Astrocyte (in vitro differentiated cells and primary cell): ENCODE data around the gene NPIPA5. TPM values are rescaled to one million over a fixed set of nuclear protein-coding genes. Genes with fewer than 3 reads are reported as not detected.
"Not testable (repeated sequence)": the region's sequence is repeated elsewhere in the genome, so short reads cannot be mapped to it uniquely, and the experiment has no call there.

ENCODE experiments used
- DNase-seq: peaks from one replicate; pipeline ENCODE4 v3.0.0-alpha.2; 2010; ENCODE audit warnings: low read depth
- FAIRE-seq: peaks from 2 replicates; lab custom pipeline; 2011; peaks lifted over from hg19 to GRCh38; lab: Jason Lieb, UNC
- H2AFZ ChIP-seq: 2 replicates; pipeline ENCODE4 v1.6.0; 2012; ENCODE audit warnings: low read depth, low read length, inconsistent platforms
- H3K27ac ChIP-seq: 2 replicates; pipeline ENCODE4 v1.5.1; 2011; ENCODE audit warnings: low read depth, low read length, inconsistent platforms
- H3K27me3 ChIP-seq: 2 replicates; pipeline ENCODE4 v1.6.0; 2011; ENCODE audit warnings: low read length, inconsistent platforms; ENCODE audit not compliant: insufficient read depth
- H3K36me3 ChIP-seq: 2 replicates; pipeline ENCODE4 v1.5.1; 2011; ENCODE audit warnings: low read length, inconsistent platforms; ENCODE audit not compliant: insufficient read depth
- H3K4me1 ChIP-seq: 2 replicates; pipeline ENCODE4 v1.5.1; 2011; ENCODE audit warnings: low read length, inconsistent platforms; ENCODE audit not compliant: insufficient read depth
- H3K4me2 ChIP-seq: 2 replicates; pipeline ENCODE4 v1.6.0; 2012; ENCODE audit warnings: low read length, inconsistent platforms
- H3K4me3 ChIP-seq: 2 replicates; pipeline ENCODE4 v1.5.1; 2011; ENCODE audit warnings: low read depth, mild to moderate bottlenecking, low read length, inconsistent platforms; ENCODE audit not compliant: insufficient read depth
- H3K79me2 ChIP-seq: 2 replicates; pipeline ENCODE4 v1.6.0; 2012; ENCODE audit warnings: mild to moderate bottlenecking, low read length, inconsistent platforms; ENCODE audit not compliant: insufficient read depth
- H3K9ac ChIP-seq: 2 replicates; pipeline ENCODE4 v1.6.0; 2012; ENCODE audit warnings: mild to moderate bottlenecking, low read length, inconsistent platforms
- H3K9me3 ChIP-seq: 2 replicates; pipeline ENCODE4 v1.5.1; 2012; ENCODE audit warnings: low read depth, mild to moderate bottlenecking, low read length, inconsistent platforms; ENCODE audit not compliant: insufficient read depth
- H4K20me1 ChIP-seq: 2 replicates; pipeline ENCODE4 v1.6.0; 2012; ENCODE audit warnings: low read length, inconsistent platforms; ENCODE audit not compliant: insufficient read depth
- H3K27ac Mint-ChIP-seq: one replicate; pipeline ENCODE4 v1.8.0; 2021; ENCODE audit warnings: mild to moderate bottlenecking, mixed read lengths; ENCODE audit not compliant: unreplicated experiment
- H3K27me3 Mint-ChIP-seq: one replicate; pipeline ENCODE4 v1.8.0; 2021; ENCODE audit warnings: low read depth, mixed read lengths; ENCODE audit not compliant: unreplicated experiment
- H3K36me3 Mint-ChIP-seq: one replicate; pipeline ENCODE4 v1.8.0; 2021; ENCODE audit warnings: low read depth, mixed read lengths; ENCODE audit not compliant: unreplicated experiment
- H3K4me1 Mint-ChIP-seq: one replicate; pipeline ENCODE4 v1.8.0; 2021; ENCODE audit warnings: low read depth, mixed read lengths; ENCODE audit not compliant: unreplicated experiment
- H3K4me3 Mint-ChIP-seq: one replicate; pipeline ENCODE4 v1.8.0; 2021; ENCODE audit warnings: mild to moderate bottlenecking, moderate library complexity, mixed read lengths; ENCODE audit not compliant: unreplicated experiment
- H3K9me3 Mint-ChIP-seq: one replicate; pipeline ENCODE4 v1.8.0; 2021; ENCODE audit warnings: mild to moderate bottlenecking, mixed read lengths; ENCODE audit not compliant: unreplicated experiment
- CTCF ChIP-seq: IDR thresholded peaks from 2 replicates; pipeline ENCODE4 v1.5.1; 2011; ENCODE audit warnings: low read depth, mild to moderate bottlenecking, inconsistent platforms, low read length, moderate library complexity; ENCODE audit not compliant: insufficient read depth
- EZH2 ChIP-seq: IDR thresholded peaks from 2 replicates; pipeline ENCODE4 v1.6.1; 2012; ENCODE audit warnings: mild to moderate bottlenecking, low read length, inconsistent platforms; ENCODE audit not compliant: insufficient read depth
- total RNA-seq: library from RNA; stranded (reverse); gene quantifications from 2 replicates; pipeline ENCODE4 v1.2.1, GENCODE V29; 2021

NPIPA5 gene
- total RNA-seq, 1 donor from 2014 or later = 0.82 TPM

- H3K4me1 Mint-ChIP-seq = peaks cover 6% of the 10 kb centered on the region
- no peaks in the 10 kb centered on the region for H3K79me2 ChIP-seq
- no peak overlapping the region for H3K4me2 ChIP-seq
- H3K27me3 Mint-ChIP-seq = peaks cover 2% of the 10 kb centered on the region
- no peak overlapping the region for H3K27ac Mint-ChIP-seq
- H3K36me3 Mint-ChIP-seq = no peaks in the 10 kb centered on the region
- H3K9ac ChIP-seq = no peak overlapping the region
- FAIRE-seq = no peak
- H3K4me3 ChIP-seq = no peak overlapping the region
- no peaks in the 10 kb centered on the region for H3K4me1 ChIP-seq
- H2AFZ ChIP-seq = no peak overlapping the region
- H3K9me3 Mint-ChIP-seq = no peaks in the 10 kb centered on the region
- no peaks in the 10 kb centered on the region for H4K20me1 ChIP-seq
- H3K27me3 ChIP-seq = no peaks in the 10 kb centered on the region
- H3K36me3 ChIP-seq = no peaks in the 10 kb centered on the region
- no peak for DNase-seq
- H3K4me3 Mint-ChIP-seq = no peak overlapping the region
- no peaks in the 10 kb centered on the region for H3K9me3 ChIP-seq
- TF ChIP-seq EZH2 (no peak), CTCF (no peak)
- no peak overlapping the region for H3K27ac ChIP-seq
Observed at GRCh38 chr16:15418206-15418605, 40.1 kb upstream of the NPIPA5 start.

GRCh38 chr16:15417197-15417596, 39.1 kb upstream of the NPIPA5 start:
- Histone ChIP-seq H3K4me2 (no peak overlapping the region), H3K27me3 (no peaks in the 10 kb centered on the region), H3K36me3 (no peaks in the 10 kb centered on the region), H3K4me1 (no peaks in the 10 kb centered on the region), H2AFZ (no peak overlapping the region), H4K20me1 (no peaks in the 10 kb centered on the region), H3K79me2 (no peaks in the 10 kb centered on the region), H3K27ac (no peak overlapping the region), H3K9ac (no peak overlapping the region), H3K9me3 (no peaks in the 10 kb centered on the region), H3K4me3 (no peak overlapping the region)
- H3K4me1 Mint-ChIP-seq = peaks cover 6% of the 10 kb centered on the region
- TF ChIP-seq EZH2 = no peak
- no peak for TF ChIP-seq CTCF
- no peak overlapping the region for H3K27ac Mint-ChIP-seq
- no peaks in the 10 kb centered on the region for H3K36me3 Mint-ChIP-seq
- no peak for FAIRE-seq
- H3K27me3 Mint-ChIP-seq = peaks cover 2% of the 10 kb centered on the region
- no peaks in the 10 kb centered on the region for H3K9me3 Mint-ChIP-seq
- no peak for DNase-seq
- H3K4me3 Mint-ChIP-seq = no peak overlapping the region

GRCh38 chr16:15415511-15415985, 37.5 kb upstream of the NPIPA5 start:
- Histone ChIP-seq H3K27ac (no peak overlapping the region), H4K20me1 (no peaks in the 10 kb centered on the region), H3K9me3 (no peaks in the 10 kb centered on the region), H3K4me1 (no peaks in the 10 kb centered on the region), H2AFZ (no peak overlapping the region), H3K4me3 (no peak overlapping the region), H3K4me2 (peak overlapping the region; percentile 57), H3K9ac (no peak overlapping the region), H3K27me3 (no peaks in the 10 kb centered on the region), H3K36me3 (no peaks in the 10 kb centered on the region), H3K79me2 (no peaks in the 10 kb centered on the region)
- H3K9me3 Mint-ChIP-seq = no peaks in the 10 kb centered on the region
- no peak overlapping the region for H3K27ac Mint-ChIP-seq
- H3K4me1 Mint-ChIP-seq = peaks cover 6% of the 10 kb centered on the region
- no peak overlapping the region for H3K4me3 Mint-ChIP-seq
- peaks cover 2% of the 10 kb centered on the region for H3K27me3 Mint-ChIP-seq
- no peak for TF ChIP-seq EZH2
- TF ChIP-seq CTCF = no peak
- DNase-seq (peak; percentile 61), FAIRE-seq (no peak)
- H3K36me3 Mint-ChIP-seq = no peaks in the 10 kb centered on the region

- H3K9me3 Mint-ChIP-seq, H3K27me3 ChIP-seq, H3K4me3 Mint-ChIP-seq, H3K27ac Mint-ChIP-seq, H3K27me3 Mint-ChIP-seq, H3K9me3 ChIP-seq, DNase-seq, H3K9ac ChIP-seq, H3K79me2 ChIP-seq, H3K4me1 Mint-ChIP-seq, H3K36me3 Mint-ChIP-seq, H3K4me1 ChIP-seq, FAIRE-seq, H4K20me1 ChIP-seq, H2AFZ ChIP-seq, H3K27ac ChIP-seq, H3K4me3 ChIP-seq, H3K36me3 ChIP-seq, H3K4me2 ChIP-seq: not testable (repeated sequence)
Observed at GRCh38 chr16:15409476-15409875, 31.4 kb upstream of the NPIPA5 start.
